SK-N-SH treated with all-trans-retinoic acid at 6 μM for 48 hours (cell line): ENCODE results near the gene HDAC4.

ENCODE experiments used
- ATAC-seq: fragments of 200-7000 bp; cut with Tn5 transposase; 3 replicates; pipeline ENCODE4 v1.9.1; 2020; ENCODE audit warnings: mild to moderate bottlenecking, moderate library complexity
- ARNTL ChIP-seq: fragments of 450-650 bp; formaldehyde crosslinking; IDR thresholded peaks from 2 replicates; pipeline ENCODE4 v1.5.0; 2020; ENCODE audit warnings: low read depth, mild to moderate bottlenecking, moderate library complexity, borderline replicate concordance
- BACH2 ChIP-seq: fragments of 250-450 bp; sonication (Bioruptor Pico); IDR thresholded peaks from 2 replicates; pipeline ENCODE4 v1.9.0; 2021; ENCODE audit warnings: mild to moderate bottlenecking, borderline replicate concordance
- CSDC2 ChIP-seq: fragments of 250-450 bp; sonication (Bioruptor Pico); IDR thresholded peaks from 2 replicates; pipeline ENCODE4 v1.5.0; 2020; ENCODE audit warnings: mild to moderate bottlenecking, moderate library complexity
- GLIS3 ChIP-seq: fragments of 250-450 bp; sonication (Bioruptor Pico); IDR thresholded peaks from 2 replicates; pipeline ENCODE4 v1.5.0; 2020; ENCODE audit warnings: mild to moderate bottlenecking, moderate library complexity
- OSR1 ChIP-seq: fragments of 250-450 bp; sonication (Bioruptor Pico); IDR thresholded peaks from 2 replicates; pipeline ENCODE4 v1.8.0; 2022; ENCODE audit warnings: moderate library complexity, mild to moderate bottlenecking, inconsistent platforms
- PPARA ChIP-seq: fragments of 250-450 bp; sonication (Bioruptor Pico); IDR thresholded peaks from 2 replicates; pipeline ENCODE4 v1.5.0; 2020; ENCODE audit warnings: mild to moderate bottlenecking, borderline replicate concordance
- RARB ChIP-seq: fragments of 250-450 bp; sonication (Bioruptor Pico); IDR thresholded peaks from 2 replicates; pipeline ENCODE4 v1.8.0; 2021; ENCODE audit warnings: mild to moderate bottlenecking, moderate library complexity
- SNAI2 ChIP-seq: fragments of 250-450 bp; sonication (Bioruptor Pico); IDR thresholded peaks from 2 replicates; pipeline ENCODE4 v1.5.0; 2020; ENCODE audit warnings: mild to moderate bottlenecking, moderate library complexity
- TCF4 ChIP-seq: fragments of 250-450 bp; sonication (Bioruptor Pico); IDR thresholded peaks from 2 replicates; pipeline ENCODE4 v1.8.0; 2021; ENCODE audit warnings: mild to moderate bottlenecking, moderate library complexity, borderline replicate concordance
- TOX ChIP-seq: fragments of 250-450 bp; sonication (Bioruptor Pico); IDR thresholded peaks from 2 replicates; pipeline ENCODE4 v1.8.0; 2021; ENCODE audit warnings: mild to moderate bottlenecking, moderate library complexity, borderline replicate concordance
- ZC3H10 ChIP-seq: fragments of 250-450 bp; sonication (Bioruptor Pico); IDR thresholded peaks from 2 replicates; pipeline ENCODE4 v1.5.1; 2021; ENCODE audit warnings: mild to moderate bottlenecking, moderate library complexity
- ZFP3 ChIP-seq: fragments of 250-450 bp; sonication (Bioruptor Pico); IDR thresholded peaks from 2 replicates; pipeline ENCODE4 v1.5.0; 2020; ENCODE audit warnings: mild to moderate bottlenecking, moderate library complexity
- ZFP30 ChIP-seq: fragments of 450-650 bp; formaldehyde crosslinking; IDR thresholded peaks from 2 replicates; pipeline ENCODE4 v1.5.0; 2022; ENCODE audit warnings: mild to moderate bottlenecking, moderate library complexity
- ZNF8 ChIP-seq: fragments of 450-650 bp; formaldehyde crosslinking; IDR thresholded peaks from 2 replicates; pipeline ENCODE4 v1.5.0; 2020; ENCODE audit warnings: mild to moderate bottlenecking, moderate library complexity
- TF ChIP-seq, protein P1 (sequence below): fragments of 250-450 bp; sonication (Bioruptor Pico); IDR thresholded peaks from 2 replicates; pipeline ENCODE4 v1.5.1; 2020; ENCODE audit warnings: low read depth, mild to moderate bottlenecking, moderate library complexity
- TF ChIP-seq, protein P2 (sequence below): fragments of 250-450 bp; sonication (Bioruptor Pico); IDR thresholded peaks from 2 replicates; pipeline ENCODE4 v1.5.1; 2021; ENCODE audit warnings: mild to moderate bottlenecking, moderate library complexity
- TF ChIP-seq, protein P3 (sequence below): fragments of 250-450 bp; sonication (Bioruptor Pico); IDR thresholded peaks from 2 replicates; pipeline ENCODE4 v1.8.0; 2021; ENCODE audit warnings: low read depth, mild to moderate bottlenecking, moderate library complexity, borderline replicate concordance
- TF ChIP-seq, protein P4 (sequence below): fragments of 250-450 bp; sonication (Bioruptor Pico); IDR thresholded peaks from 2 replicates; pipeline ENCODE4 v1.5.0; 2020; ENCODE audit warnings: mild to moderate bottlenecking, moderate library complexity
- TF ChIP-seq, protein P5 (sequence below): fragments of 250-450 bp; sonication (Bioruptor Pico); IDR thresholded peaks from 2 replicates; pipeline ENCODE4 v1.8.0; 2020; ENCODE audit warnings: mild to moderate bottlenecking, moderate library complexity, borderline replicate concordance

Gene HDAC4

DNA sequence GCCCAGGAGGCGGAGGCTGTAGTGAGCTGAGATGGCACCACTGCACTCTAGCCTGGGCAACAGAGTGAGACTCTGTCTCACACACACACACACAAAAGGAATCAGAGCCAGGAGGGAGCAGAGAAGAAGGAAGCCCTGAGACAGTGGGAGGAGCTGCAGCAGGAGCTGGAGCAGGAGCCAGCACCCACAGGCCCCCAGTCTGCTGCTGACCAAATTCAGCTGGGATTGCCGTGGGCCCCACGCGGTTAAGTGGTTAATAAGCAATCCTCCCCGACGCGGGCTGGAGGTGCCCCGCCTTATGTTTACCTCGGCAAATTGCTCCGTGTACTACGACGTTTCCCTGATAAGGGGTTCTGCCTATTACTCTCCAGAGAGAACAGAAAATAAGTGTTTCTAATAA, 287.6 kb downstream of the HDAC4 start:
- ATAC-seq = no peak; the same call in 2 of the 3 replicates
- TF ChIP-seq OSR1 (CRISPR knock-in tag) = no peak
- no peak for TF ChIP-seq ZFP30 (CRISPR knock-in tag)
- TF ChIP-seq, all 23 proteins: peak for 0

DNA sequence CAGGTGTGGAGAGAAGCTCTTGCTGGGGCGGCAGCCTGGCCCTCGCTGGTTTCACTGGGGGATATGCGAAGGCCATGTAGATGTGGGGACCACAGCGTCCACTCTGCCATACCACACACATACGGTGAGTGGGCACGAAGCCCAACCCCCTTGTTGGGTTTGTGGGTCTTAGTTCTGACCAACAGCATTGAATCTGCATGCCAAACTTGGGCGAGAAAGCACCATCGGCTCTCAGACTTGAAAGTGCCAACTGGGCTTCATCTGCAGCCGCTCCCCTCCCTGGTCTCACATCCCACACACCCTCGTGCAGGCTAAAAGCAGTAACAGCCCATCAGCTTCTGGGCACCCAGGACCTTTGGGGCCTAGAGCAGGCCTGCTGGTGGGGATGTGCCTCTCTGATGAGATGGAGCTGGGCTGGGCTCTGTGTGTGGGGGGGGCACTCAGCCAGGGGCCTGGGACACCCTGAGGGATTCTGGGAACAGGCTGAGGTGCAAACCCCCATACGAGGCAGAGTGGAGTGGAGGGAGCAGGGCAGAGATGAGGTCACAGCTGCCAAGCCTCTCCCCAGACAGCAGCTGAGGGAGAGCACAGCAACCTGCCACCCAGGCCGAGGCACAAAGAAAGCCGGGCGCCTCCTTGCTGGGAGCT, 288.6 kb downstream of the HDAC4 start:
- ATAC-seq = no peak
- TF ChIP-seq ZFP3 (CRISPR knock-in tag) (no peak), ZFP30 (CRISPR knock-in tag) (no peak), ZC3H10 (CRISPR knock-in tag) (no peak), OSR1 (CRISPR knock-in tag) (no peak), CSDC2 (CRISPR knock-in tag) (no peak), TOX (no peak), ZNF8 (CRISPR knock-in tag) (no peak), GLIS3 (CRISPR knock-in tag) (no peak), PPARA (CRISPR knock-in tag) (no peak), RARB (no peak), BACH2 (CRISPR knock-in tag) (no peak), ARNTL (CRISPR knock-in tag) (no peak)
- TF ChIP-seq, protein P1, sequence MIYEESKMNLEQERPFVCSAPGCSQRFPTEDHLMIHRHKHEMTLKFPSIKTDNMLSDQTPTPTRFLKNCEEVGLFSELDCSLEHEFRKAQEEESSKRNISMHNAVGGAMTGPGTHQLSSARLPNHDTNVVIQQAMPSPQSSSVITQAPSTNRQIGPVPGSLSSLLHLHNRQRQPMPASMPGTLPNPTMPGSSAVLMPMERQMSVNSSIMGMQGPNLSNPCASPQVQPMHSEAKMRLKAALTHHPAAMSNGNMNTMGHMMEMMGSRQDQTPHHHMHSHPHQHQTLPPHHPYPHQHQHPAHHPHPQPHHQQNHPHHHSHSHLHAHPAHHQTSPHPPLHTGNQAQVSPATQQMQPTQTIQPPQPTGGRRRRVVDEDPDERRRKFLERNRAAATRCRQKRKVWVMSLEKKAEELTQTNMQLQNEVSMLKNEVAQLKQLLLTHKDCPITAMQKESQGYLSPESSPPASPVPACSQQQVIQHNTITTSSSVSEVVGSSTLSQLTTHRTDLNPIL (CRISPR knock-in tag) = no peak
- TF ChIP-seq, protein P2, sequence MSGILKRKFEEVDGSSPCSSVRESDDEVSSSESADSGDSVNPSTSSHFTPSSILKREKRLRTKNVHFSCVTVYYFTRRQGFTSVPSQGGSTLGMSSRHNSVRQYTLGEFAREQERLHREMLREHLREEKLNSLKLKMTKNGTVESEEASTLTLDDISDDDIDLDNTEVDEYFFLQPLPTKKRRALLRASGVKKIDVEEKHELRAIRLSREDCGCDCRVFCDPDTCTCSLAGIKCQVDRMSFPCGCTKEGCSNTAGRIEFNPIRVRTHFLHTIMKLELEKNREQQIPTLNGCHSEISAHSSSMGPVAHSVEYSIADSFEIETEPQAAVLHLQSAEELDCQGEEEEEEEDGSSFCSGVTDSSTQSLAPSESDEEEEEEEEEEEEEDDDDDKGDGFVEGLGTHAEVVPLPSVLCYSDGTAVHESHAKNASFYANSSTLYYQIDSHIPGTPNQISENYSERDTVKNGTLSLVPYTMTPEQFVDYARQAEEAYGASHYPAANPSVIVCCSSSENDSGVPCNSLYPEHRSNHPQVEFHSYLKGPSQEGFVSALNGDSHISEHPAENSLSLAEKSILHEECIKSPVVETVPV (CRISPR knock-in tag) = no peak
- TF ChIP-seq, protein P3, sequence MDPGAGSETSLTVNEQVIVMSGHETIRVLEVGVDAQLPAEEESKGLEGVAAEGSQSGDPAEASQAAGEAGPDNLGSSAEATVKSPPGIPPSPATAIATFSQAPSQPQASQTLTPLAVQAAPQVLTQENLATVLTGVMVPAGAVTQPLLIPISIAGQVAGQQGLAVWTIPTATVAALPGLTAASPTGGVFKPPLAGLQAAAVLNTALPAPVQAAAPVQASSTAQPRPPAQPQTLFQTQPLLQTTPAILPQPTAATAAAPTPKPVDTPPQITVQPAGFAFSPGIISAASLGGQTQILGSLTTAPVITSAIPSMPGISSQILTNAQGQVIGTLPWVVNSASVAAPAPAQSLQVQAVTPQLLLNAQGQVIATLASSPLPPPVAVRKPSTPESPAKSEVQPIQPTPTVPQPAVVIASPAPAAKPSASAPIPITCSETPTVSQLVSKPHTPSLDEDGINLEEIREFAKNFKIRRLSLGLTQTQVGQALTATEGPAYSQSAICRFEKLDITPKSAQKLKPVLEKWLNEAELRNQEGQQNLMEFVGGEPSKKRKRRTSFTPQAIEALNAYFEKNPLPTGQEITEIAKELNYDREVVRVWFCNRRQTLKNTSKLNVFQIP (CRISPR knock-in tag) = no peak
- TF ChIP-seq, protein P4, sequence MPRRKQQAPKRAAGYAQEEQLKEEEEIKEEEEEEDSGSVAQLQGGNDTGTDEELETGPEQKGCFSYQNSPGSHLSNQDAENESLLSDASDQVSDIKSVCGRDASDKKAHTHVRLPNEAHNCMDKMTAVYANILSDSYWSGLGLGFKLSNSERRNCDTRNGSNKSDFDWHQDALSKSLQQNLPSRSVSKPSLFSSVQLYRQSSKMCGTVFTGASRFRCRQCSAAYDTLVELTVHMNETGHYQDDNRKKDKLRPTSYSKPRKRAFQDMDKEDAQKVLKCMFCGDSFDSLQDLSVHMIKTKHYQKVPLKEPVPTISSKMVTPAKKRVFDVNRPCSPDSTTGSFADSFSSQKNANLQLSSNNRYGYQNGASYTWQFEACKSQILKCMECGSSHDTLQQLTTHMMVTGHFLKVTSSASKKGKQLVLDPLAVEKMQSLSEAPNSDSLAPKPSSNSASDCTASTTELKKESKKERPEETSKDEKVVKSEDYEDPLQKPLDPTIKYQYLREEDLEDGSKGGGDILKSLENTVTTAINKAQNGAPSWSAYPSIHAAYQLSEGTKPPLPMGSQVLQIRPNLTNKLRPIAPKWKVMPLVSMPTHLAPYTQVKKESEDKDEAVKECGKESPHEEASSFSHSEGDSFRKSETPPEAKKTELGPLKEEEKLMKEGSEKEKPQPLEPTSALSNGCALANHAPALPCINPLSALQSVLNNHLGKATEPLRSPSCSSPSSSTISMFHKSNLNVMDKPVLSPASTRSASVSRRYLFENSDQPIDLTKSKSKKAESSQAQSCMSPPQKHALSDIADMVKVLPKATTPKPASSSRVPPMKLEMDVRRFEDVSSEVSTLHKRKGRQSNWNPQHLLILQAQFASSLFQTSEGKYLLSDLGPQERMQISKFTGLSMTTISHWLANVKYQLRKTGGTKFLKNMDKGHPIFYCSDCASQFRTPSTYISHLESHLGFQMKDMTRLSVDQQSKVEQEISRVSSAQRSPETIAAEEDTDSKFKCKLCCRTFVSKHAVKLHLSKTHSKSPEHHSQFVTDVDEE (CRISPR knock-in tag) = no peak

DNA sequence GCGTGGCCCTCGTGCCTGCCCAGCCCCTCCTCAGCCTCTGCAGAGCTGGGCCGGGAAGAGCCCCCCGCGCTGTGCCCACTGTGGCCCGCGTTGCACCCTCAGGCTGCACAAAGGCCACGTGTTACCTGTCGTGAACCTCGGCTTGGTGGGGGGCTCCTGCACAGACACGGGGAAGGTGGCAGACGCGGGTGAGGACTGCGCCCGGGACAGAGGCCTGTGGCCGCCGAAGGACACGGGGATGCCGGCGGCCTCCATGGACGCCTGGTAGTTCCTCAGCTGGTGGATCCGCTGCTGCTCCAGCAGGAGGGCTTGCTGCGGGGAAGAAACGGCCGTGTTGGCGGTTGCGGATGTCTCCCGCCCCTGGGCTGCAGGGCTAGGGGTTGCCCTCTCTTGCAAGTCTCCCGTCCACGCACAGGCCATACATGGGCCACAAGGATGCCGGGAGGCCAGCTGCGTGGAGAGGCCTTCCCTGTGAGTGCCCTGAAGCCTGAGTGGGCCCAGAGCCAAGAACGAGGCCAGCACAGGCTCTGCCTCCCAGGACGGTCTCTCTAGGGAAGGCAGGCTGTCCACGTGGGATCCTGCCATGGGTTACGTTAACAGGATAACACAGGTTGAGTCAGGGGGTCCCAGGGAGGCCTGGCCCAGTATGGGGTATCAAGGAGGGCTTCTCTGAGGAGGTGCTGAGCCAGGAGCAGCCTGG, 289.3 kb downstream of the HDAC4 start:
- TF ChIP-seq ZC3H10 (CRISPR knock-in tag) = no peak
- no peak for TF ChIP-seq TCF4 (CRISPR knock-in tag)
- no peak for TF ChIP-seq CSDC2 (CRISPR knock-in tag)
- no peak for TF ChIP-seq GLIS3 (CRISPR knock-in tag)
- TF ChIP-seq, protein P3 (CRISPR knock-in tag) = no peak
- TF ChIP-seq, protein P5, sequence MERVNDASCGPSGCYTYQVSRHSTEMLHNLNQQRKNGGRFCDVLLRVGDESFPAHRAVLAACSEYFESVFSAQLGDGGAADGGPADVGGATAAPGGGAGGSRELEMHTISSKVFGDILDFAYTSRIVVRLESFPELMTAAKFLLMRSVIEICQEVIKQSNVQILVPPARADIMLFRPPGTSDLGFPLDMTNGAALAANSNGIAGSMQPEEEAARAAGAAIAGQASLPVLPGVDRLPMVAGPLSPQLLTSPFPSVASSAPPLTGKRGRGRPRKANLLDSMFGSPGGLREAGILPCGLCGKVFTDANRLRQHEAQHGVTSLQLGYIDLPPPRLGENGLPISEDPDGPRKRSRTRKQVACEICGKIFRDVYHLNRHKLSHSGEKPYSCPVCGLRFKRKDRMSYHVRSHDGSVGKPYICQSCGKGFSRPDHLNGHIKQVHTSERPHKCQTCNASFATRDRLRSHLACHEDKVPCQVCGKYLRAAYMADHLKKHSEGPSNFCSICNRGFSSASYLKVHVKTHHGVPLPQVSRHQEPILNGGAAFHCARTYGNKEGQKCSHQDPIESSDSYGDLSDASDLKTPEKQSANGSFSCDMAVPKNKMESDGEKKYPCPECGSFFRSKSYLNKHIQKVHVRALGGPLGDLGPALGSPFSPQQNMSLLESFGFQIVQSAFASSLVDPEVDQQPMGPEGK = no peak
- TF ChIP-seq, protein P4 (CRISPR knock-in tag) = no peak
- no peak for TF ChIP-seq SNAI2 (CRISPR knock-in tag)
- no peak for TF ChIP-seq PPARA (CRISPR knock-in tag)
- no peak for TF ChIP-seq TOX
- no peak for ATAC-seq
